Endothelial cell of umbilical vein (primary cell): ENCODE results near the gene SKAP1. TPM values are rescaled to one million over a fixed set of nuclear protein-coding genes. Genes with fewer than 3 reads are reported as not detected.

ENCODE experiments used
- BruUV-seq: library from RNA; stranded (reverse); fragments of 400-500 nt; replicated peaks from 2 replicates; lab custom pipeline; 2021; lab: Mats Ljungman, UMichigan
- CTCF ChIA-PET: fragments of 300-600, 350-600 bp; sonication (Branson Sonifier 250); formaldehyde crosslinking; loops from one replicate; lab custom pipeline; 2021; ENCODE audit warnings: antibody characterized with exemption, inconsistent platforms; lab: Charles Lee
- POLR2A ChIA-PET: fragments of 300-600, 350-600 bp; sonication (Branson Sonifier 250); formaldehyde crosslinking; loops from one replicate; lab custom pipeline; 2021; ENCODE audit warnings: antibody characterized with exemption, inconsistent platforms; lab: Charles Lee
- DNase-seq: peaks from one replicate; pipeline ENCODE4 v3.0.0-alpha.2; 2011; ENCODE audit warnings: low read depth, low spot score
- FAIRE-seq: peaks from 2 replicates; lab custom pipeline; 2011; peaks lifted over from hg19 to GRCh38; lab: Jason Lieb, UNC
- H2AFZ ChIP-seq: 2 replicates; pipeline ENCODE4 v1.6.0; 2012; ENCODE audit warnings: low read depth, low read length, control low read depth, inconsistent platforms
- H3K27ac ChIP-seq: 2 replicates; pipeline ENCODE4 v1.5.1; 2011; ENCODE audit warnings: low read depth, mild to moderate bottlenecking, control low read depth, low read length, moderate library complexity; ENCODE audit not compliant: insufficient read depth
- H3K27me3 ChIP-seq, 2 experiments: 2 replicates each; pipeline versions ENCODE4 v1.6.0 to v1.6.1; 2011; ENCODE audit warnings: low read length in 2 of 2, mixed read lengths in 1 of 2; ENCODE audit not compliant: control insufficient read depth in 2 of 2, insufficient read depth in 2 of 2
- H3K36me3 ChIP-seq, 2 experiments: 2 replicates in 1 of 2; 3 replicates in 1 of 2; pipeline ENCODE4 v1.5.1; 2011; ENCODE audit warnings: low read length in 2 of 2, mild to moderate bottlenecking in 1 of 2, moderate library complexity in 1 of 2; ENCODE audit not compliant: control insufficient read depth in 2 of 2, insufficient read depth in 2 of 2; ENCODE audit errors: extremely low read depth in 1 of 2
- H3K4me1 ChIP-seq: 3 replicates; pipeline ENCODE4 v1.5.1; 2011; ENCODE audit warnings: mild to moderate bottlenecking, low read length; ENCODE audit not compliant: control insufficient read depth, insufficient read depth; ENCODE audit errors: extremely low read depth
- H3K4me2 ChIP-seq: 2 replicates; pipeline ENCODE4 v1.6.1; 2011; ENCODE audit warnings: low read length, control low read depth, mixed read lengths; ENCODE audit not compliant: insufficient read depth
- H3K4me3 ChIP-seq, 3 experiments: fragments of 200-600 bp in 1 of 3; sonication (generic), shearing (Covaris generic) in 1 of 3; replicated peaks in 1 of 3; 2 replicates each; pipeline ENCODE4 v1.5.1; 2011 to 2016; ENCODE audit warnings: control low read depth in 3 of 3, low read length in 3 of 3, mild to moderate bottlenecking in 2 of 3, inconsistent platforms in 1 of 3, low read depth in 1 of 3, moderate library complexity in 1 of 3; ENCODE audit not compliant: insufficient read depth in 1 of 3
- H3K79me2 ChIP-seq: 2 replicates; pipeline ENCODE4 v1.6.0; 2012; ENCODE audit warnings: low read length, inconsistent platforms; ENCODE audit not compliant: control insufficient read depth, insufficient read depth
- H3K9ac ChIP-seq: replicated peaks from 2 replicates; pipeline ENCODE3; 2011; ENCODE audit warnings: low read length, control low read depth; ENCODE audit not compliant: insufficient read depth; ENCODE audit errors: extremely low read depth
- H3K9me1 ChIP-seq: replicated peaks from 3 replicates; pipeline ENCODE4 v1.6.0; 2011; ENCODE audit warnings: mild to moderate bottlenecking, low read length; ENCODE audit not compliant: control insufficient read depth, insufficient read depth; ENCODE audit errors: extremely low read depth
- H3K9me3 ChIP-seq: replicated peaks from 2 replicates; pipeline ENCODE4 v1.5.1; 2012; ENCODE audit warnings: low read length, inconsistent platforms; ENCODE audit not compliant: control insufficient read depth, insufficient read depth
- H4K20me1 ChIP-seq: replicated peaks from 2 replicates; pipeline ENCODE3; 2011; ENCODE audit warnings: mild to moderate bottlenecking, low read length; ENCODE audit not compliant: control insufficient read depth, insufficient read depth; ENCODE audit errors: extremely low read depth
- EZH2 ChIP-seq: IDR thresholded peaks from 2 replicates; pipeline ENCODE4 v1.6.1; 2012; ENCODE audit warnings: borderline replicate concordance, low read depth, mild to moderate bottlenecking, moderate library complexity, low read length, inconsistent platforms; ENCODE audit not compliant: severe bottlenecking
- FOS ChIP-seq: IDR thresholded peaks from 2 replicates; pipeline ENCODE4 v1.6.1; 2011; ENCODE audit warnings: mild to moderate bottlenecking, low read length, moderate library complexity, borderline replicate concordance; ENCODE audit not compliant: insufficient read depth
- GATA2 ChIP-seq: IDR thresholded peaks from 2 replicates; pipeline ENCODE4 v1.7.0; 2011; ENCODE audit warnings: low read depth, mild to moderate bottlenecking, moderate library complexity, mixed read lengths, low read length; ENCODE audit not compliant: insufficient read length, insufficient read depth
- JUN ChIP-seq: IDR thresholded peaks from 2 replicates; pipeline ENCODE4 v1.6.1; 2011; ENCODE audit warnings: borderline replicate concordance, low read depth; ENCODE audit not compliant: insufficient read length, insufficient read depth
- MYC ChIP-seq: IDR thresholded peaks from one replicate; pipeline ENCODE4 v1.6.1; 2011; ENCODE audit warnings: mild to moderate bottlenecking, low read depth, low read length
- POLR2A ChIP-seq: IDR thresholded peaks from 2 replicates; pipeline ENCODE4 v1.6.1; 2012; ENCODE audit warnings: low read depth, mild to moderate bottlenecking, control low read depth, low read length
- POLR2AphosphoS5 ChIP-seq: IDR thresholded peaks from 2 replicates; pipeline ENCODE4 v1.6.1; 2012; ENCODE audit warnings: low read depth, mild to moderate bottlenecking, control low read depth, low read length, moderate library complexity; ENCODE audit not compliant: insufficient read depth
- dilution Hi-C: fragments of 300-500 bp; cut with MboI; formaldehyde crosslinking; loops from one replicate; pipeline ENCODE4 v1.15.0; 2019; ENCODE audit warnings: low sequenced_read_pairs; ENCODE audit not compliant: extremely low pct_ligation_motif_present
- intact Hi-C: fragments of 100-400 bp; cut with micrococcal nuclease; formaldehyde crosslinking; loops from one replicate; pipeline ENCODE4 v1.10.0; 2022
- polyA plus RNA-seq, 4 experiments: library from polyadenylated mRNA; depleted of rRNA in 3 of 4; stranded (reverse) in 3 of 4; unstranded in 1 of 4; fragments of >200 nt; gene quantifications; 2 replicates each; pipeline versions ENCODE4 v1.2.1 to v1.2.3, GENCODE V29; 2011 to 2012; ENCODE audit warnings: missing spikeins in 1 of 4
- total RNA-seq: library from RNA; stranded (reverse); gene quantifications from 2 replicates; pipeline ENCODE4 v1.2.3, GENCODE V29; 2021
- TF ChIP-seq, protein P1 (sequence below), 2 donors: IDR thresholded peaks; 1 replicate in 1 of 2; 2 replicates in 1 of 2; pipeline ENCODE4 v1.5.1; 2011; ENCODE audit warnings: low read length in 2 of 2, mild to moderate bottlenecking in 2 of 2, moderate library complexity in 2 of 2, control low read depth in 1 of 2, inconsistent platforms in 1 of 2, low read depth in 1 of 2; ENCODE audit not compliant: insufficient read depth in 1 of 2; ENCODE audit errors: extremely low read depth in 1 of 2
- TF ChIP-seq, protein P2 (sequence below): IDR thresholded peaks from 2 replicates; pipeline ENCODE4 v1.6.1; 2011; ENCODE audit not compliant: insufficient read depth, insufficient read length

SKAP1 gene
- total and polyA plus RNA-seq, 2 donors (not counting 3 experiments of a cell fraction or from before 2014, with no cell fraction given): 0.75 TPM; not detected in 1

DNA sequence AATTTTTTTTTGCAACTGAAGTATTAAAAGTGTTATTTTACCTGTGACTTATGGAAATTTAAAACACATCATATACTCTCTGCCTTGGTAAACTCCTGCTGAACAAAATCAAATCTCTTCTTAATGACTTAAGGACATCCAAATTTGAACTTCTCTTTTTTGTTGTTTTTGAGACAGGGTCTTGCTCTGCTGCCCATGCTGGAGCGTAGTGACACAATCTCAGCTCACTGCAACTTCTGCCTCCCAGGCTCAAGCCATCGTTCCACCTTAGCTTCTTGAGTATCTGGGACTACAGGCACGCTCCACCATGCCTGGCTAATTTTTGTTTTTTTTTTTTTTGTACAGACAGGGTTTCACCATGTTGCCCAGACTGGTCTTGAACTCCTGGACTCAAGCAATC, 56.1 kb downstream of the SKAP1 start:
- dilution Hi-C loops: no loop called here
- Histone ChIP-seq H3K27ac (no peak overlapping the region), H3K4me3 (no peak overlapping the region), H3K4me2 (no peak overlapping the region), H3K36me3 (no peaks in the 10 kb centered on the region), H3K27me3 (peaks cover 47 to 67% of the 10 kb centered on the region in 2 experiments), H2AFZ (no peak overlapping the region), H3K9ac (no peak overlapping the region), H3K9me3 (no peaks in the 10 kb centered on the region), H3K9me1 (no peaks in the 10 kb centered on the region), H4K20me1 (no peaks in the 10 kb centered on the region), H3K4me1 (no peaks in the 10 kb centered on the region), H3K79me2 (no peaks in the 10 kb centered on the region)
- BruUV-seq: no TSS peak
- no peak for DNase-seq
- TF ChIP-seq POLR2A: no peak
- no peak for TF ChIP-seq FOS
- TF ChIP-seq GATA2: no peak
- TF ChIP-seq MYC: no peak
- no peak for TF ChIP-seq POLR2AphosphoS5
- TF ChIP-seq, protein P1, sequence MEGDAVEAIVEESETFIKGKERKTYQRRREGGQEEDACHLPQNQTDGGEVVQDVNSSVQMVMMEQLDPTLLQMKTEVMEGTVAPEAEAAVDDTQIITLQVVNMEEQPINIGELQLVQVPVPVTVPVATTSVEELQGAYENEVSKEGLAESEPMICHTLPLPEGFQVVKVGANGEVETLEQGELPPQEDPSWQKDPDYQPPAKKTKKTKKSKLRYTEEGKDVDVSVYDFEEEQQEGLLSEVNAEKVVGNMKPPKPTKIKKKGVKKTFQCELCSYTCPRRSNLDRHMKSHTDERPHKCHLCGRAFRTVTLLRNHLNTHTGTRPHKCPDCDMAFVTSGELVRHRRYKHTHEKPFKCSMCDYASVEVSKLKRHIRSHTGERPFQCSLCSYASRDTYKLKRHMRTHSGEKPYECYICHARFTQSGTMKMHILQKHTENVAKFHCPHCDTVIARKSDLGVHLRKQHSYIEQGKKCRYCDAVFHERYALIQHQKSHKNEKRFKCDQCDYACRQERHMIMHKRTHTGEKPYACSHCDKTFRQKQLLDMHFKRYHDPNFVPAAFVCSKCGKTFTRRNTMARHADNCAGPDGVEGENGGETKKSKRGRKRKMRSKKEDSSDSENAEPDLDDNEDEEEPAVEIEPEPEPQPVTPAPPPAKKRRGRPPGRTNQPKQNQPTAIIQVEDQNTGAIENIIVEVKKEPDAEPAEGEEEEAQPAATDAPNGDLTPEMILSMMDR (IDR thresholded peaks at IDR 0.05; ENCODE audit: extremely low read depth in 1 of 2, insufficient read depth in 1 of 2, low read depth in 1 of 2, low read length in 2 of 2): no peak
- TF ChIP-seq JUN: no peak
- TF ChIP-seq EZH2: no peak
- TF ChIP-seq, protein P2, sequence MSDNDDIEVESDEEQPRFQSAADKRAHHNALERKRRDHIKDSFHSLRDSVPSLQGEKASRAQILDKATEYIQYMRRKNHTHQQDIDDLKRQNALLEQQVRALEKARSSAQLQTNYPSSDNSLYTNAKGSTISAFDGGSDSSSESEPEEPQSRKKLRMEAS: no peak
- ChIA-PET POLR2A (no interaction called here), CTCF (interaction anchor here (1.1 to 4.4 kb wide), 6 partner anchors 48 to 349 kb away, joined by 3 to 16 read pairs (median 4); no protein-coding TSS in a partner anchor)
- intact Hi-C loops: loop anchor here (1.0 kb wide), 3 partner anchors 111 to 349 kb away; no protein-coding TSS in a partner anchor
- FAIRE-seq: no peak
